ENCODE results near the gene DCTD.
"Not testable (repeated sequence)": the region's sequence is repeated elsewhere in the genome, so short reads cannot be mapped to it uniquely, and the experiment has no call there.

The DCTD gene

DNA sequence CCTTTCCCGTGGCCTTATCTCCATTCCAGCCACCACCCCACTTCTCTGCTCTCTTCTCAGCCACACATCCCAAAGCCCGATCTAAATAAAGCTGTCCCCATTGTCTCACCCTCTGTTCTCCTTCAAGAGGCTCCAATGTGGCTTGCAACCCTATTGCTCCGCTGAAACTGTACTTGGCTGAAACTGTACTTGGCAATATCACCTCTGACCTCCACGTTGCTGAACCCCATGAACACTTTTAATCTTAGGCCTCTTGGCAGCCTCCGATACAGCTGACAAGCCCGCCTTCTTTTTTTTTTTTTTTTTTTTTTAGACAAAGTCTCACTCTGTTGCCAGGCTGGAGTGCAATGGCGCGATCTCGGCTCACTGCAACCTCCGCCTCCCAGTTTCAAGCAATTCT lies 12.1 kb downstream of the DCTD start:
- no peak for DNase-seq (ENCODE audit: low read depth, low spot score)
- Histone ChIP-seq H3K27ac (no peak overlapping the region), H3K9ac (ENCODE audit: insufficient read length) (no peak overlapping the region), H3K4me3 (no peak overlapping the region), H3K9me3 (ENCODE audit: low read depth, low read length) (no peaks in the 10 kb centered on the region), H3K36me3 (ENCODE audit: insufficient read depth, low read length) (0 out of 2 replicates have a peak, but pooled peaks cover 3% of the 10 kb centered on the region)
- TF ChIP-seq POLR2AphosphoS5 (IDR thresholded peaks at IDR 0.05; ENCODE audit: borderline replicate concordance, low read depth, low read length) (no peak), FOXP2 (optimal IDR thresholded peaks at IDR 0.05; ENCODE audit: control extremely low read depth, extremely low read length, insufficient read depth) (no peak), EZH2 (IDR thresholded peaks at IDR 0.05) (no peak)

DNA sequence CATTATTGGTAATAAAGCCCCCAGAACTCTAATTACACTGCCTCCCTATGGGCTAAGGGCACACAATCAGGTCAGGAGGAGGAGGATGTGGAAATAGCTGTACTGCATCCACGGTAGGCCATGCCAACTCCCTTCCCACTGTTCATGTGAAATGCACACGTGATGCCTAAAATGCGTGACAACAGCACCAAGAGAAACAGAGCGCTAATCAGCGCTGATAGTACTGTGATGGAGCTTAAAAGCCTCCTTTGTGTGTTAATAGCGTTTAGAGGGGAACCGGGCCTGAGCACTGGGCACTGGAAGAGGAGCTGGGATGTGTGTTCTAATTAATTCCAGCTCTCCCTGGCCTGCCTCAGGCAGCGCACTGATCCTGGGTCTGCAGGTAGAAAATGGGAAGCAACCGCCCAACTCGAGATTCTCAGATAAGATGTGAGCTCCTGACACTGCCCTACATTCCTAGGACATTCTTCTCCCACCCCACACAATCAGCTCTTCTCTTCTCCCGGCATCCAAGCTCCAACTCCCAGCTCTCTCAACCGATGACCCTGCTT lies 12.9 kb downstream of the DCTD start:
- no peak overlapping the region for H3K4me3 ChIP-seq
- H3K27ac ChIP-seq, result no peak overlapping the region
- no peaks in the 10 kb centered on the region for H3K9me3 ChIP-seq (ENCODE audit: low read depth, low read length)
- H3K36me3 ChIP-seq (ENCODE audit: insufficient read depth, low read length), result 0 out of 2 replicates have a peak, but pooled peaks cover 3% of the 10 kb centered on the region
- TF ChIP-seq FOXP2 (optimal IDR thresholded peaks at IDR 0.05; ENCODE audit: control extremely low read depth, extremely low read length, insufficient read depth), result no peak
- TF ChIP-seq EZH2 (IDR thresholded peaks at IDR 0.05), result no peak
- no peak for TF ChIP-seq POLR2AphosphoS5 (IDR thresholded peaks at IDR 0.05; ENCODE audit: borderline replicate concordance, low read depth, low read length)
- no peak for DNase-seq (ENCODE audit: low read depth, low spot score)
- H3K9ac ChIP-seq (ENCODE audit: insufficient read length), result no peak overlapping the region

DNA sequence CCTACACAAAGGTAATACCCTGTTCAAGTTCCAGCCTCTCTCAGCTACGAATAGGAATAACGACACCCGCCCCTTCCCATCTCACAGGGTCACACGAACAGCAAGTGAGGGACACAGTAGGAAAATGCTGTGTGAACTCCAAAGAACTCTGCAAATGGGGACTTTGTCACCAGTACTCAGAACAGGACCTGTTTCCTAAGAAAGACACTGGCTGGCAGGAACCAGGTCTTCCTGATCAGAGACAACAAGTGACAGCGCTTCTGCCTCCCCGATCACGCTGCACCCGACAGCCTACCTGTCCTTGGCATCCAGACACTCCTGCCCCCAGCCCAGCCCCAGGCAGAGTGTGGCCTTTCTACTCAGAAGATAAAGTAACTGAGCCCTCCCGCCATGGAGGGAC lies 14.2 kb downstream of the DCTD start:
- TF ChIP-seq EZH2 (IDR thresholded peaks at IDR 0.05) (no peak), FOXP2 (optimal IDR thresholded peaks at IDR 0.05; ENCODE audit: control extremely low read depth, extremely low read length, insufficient read depth) (no peak), POLR2AphosphoS5 (IDR thresholded peaks at IDR 0.05; ENCODE audit: borderline replicate concordance, low read depth, low read length) (no peak)
- DNase-seq (ENCODE audit: low read depth, low spot score), result no peak
- Histone ChIP-seq H3K36me3 (ENCODE audit: insufficient read depth, low read length) (0 out of 2 replicates have a peak, but pooled peaks cover 3% of the 10 kb centered on the region), H3K9me3 (ENCODE audit: low read depth, low read length) (no peaks in the 10 kb centered on the region), H3K9ac (ENCODE audit: insufficient read length) (no peak overlapping the region), H3K4me3 (no peak overlapping the region), H3K27ac (no peak overlapping the region)

DNA sequence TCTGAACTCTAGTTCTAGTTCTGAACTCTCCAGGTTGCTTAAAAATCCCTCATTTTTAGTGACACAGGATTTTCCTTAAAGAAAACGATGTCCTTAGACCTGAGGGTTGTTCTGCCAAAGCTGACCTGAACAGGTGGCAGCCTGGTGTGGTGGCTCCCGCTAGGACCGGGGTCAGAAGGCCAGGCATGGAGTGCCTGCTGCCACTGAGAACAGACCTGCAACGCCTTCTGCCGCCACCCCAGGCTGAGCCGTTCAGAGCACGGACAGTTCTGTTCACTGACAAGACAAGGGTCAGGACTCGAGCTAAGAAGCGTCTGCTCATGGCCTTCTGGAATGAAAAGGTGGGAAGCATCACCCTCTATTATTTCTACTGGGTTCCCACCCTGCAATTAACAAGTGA lies 15.8 kb downstream of the DCTD start:
- H3K9me3 ChIP-seq (ENCODE audit: low read depth, low read length), result no peaks in the 10 kb centered on the region

DNA sequence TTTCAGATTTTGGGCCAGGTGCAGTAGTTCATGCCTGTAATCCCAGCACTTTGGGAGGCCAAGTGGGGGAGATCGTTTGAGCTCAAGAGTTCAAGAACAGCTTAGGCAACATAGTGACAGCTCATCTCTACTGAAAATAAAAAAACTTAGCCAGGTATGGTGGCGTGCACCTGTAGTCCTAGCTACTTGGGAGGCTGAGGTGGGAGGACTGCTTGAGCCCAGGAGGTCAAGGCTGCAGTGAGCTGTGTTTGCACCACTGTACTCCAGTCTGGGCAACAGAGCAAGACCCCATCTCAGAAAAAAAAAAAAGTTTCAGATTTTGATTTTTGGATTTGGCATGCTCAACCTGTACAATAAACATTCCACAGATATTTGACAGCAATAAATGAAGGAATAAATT lies 17.2 kb downstream of the DCTD start:
- not testable (repeated sequence) for H3K36me3 ChIP-seq (ENCODE audit: insufficient read depth, low read length); H3K4me3 ChIP-seq; H3K9me3 ChIP-seq (ENCODE audit: low read depth, low read length); DNase-seq (ENCODE audit: low read depth, low spot score); H3K27ac ChIP-seq; H3K9ac ChIP-seq (ENCODE audit: insufficient read length)

More for the DNA sequence above, 15.8 kb downstream of the DCTD start:
- no peak for TF ChIP-seq FOXP2 (optimal IDR thresholded peaks at IDR 0.05; ENCODE audit: control extremely low read depth, extremely low read length, insufficient read depth)
- no peak for TF ChIP-seq POLR2AphosphoS5 (IDR thresholded peaks at IDR 0.05; ENCODE audit: borderline replicate concordance, low read depth, low read length)
- Histone ChIP-seq H3K4me3 (no peak overlapping the region), H3K9ac (ENCODE audit: insufficient read length) (no peak overlapping the region), H3K27ac (no peak overlapping the region), H3K36me3 (ENCODE audit: insufficient read depth, low read length) (0 out of 2 replicates have a peak, but pooled peaks cover 3% of the 10 kb centered on the region)
- DNase-seq (ENCODE audit: low read depth, low spot score), result no peak

DNA sequence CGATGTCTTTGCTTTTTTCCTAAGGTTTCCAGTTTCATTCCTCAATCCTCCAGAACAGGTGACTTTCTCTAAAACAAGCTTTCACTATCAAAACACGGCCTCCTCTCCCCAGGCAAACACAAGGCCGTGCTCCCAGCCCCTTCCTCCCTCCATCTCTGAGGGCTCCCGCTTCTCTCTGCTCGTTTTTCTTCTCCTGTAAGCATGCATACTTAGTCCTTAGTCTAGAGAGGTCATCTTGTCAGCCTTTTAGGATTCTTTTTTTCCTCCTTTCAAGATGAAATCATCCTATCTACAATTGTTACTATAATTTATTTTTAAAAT lies 18.7 kb downstream of the DCTD start:
- Histone ChIP-seq H3K9me3 (ENCODE audit: low read depth, low read length) (no peaks in the 10 kb centered on the region), H3K27ac (no peak overlapping the region), H3K4me3 (no peak overlapping the region), H3K9ac (ENCODE audit: insufficient read length) (no peak overlapping the region), H3K36me3 (ENCODE audit: insufficient read depth, low read length) (peaks cover 3% of the 10 kb centered on the region; the same call in 1 of the 2 replicates)
- no peak for DNase-seq (ENCODE audit: low read depth, low spot score)
- TF ChIP-seq POLR2AphosphoS5 (IDR thresholded peaks at IDR 0.05; ENCODE audit: borderline replicate concordance, low read depth, low read length), result no peak
- TF ChIP-seq FOXP2 (optimal IDR thresholded peaks at IDR 0.05; ENCODE audit: control extremely low read depth, extremely low read length, insufficient read depth), result no peak
- TF ChIP-seq EZH2 (IDR thresholded peaks at IDR 0.05), result no peak

DNA sequence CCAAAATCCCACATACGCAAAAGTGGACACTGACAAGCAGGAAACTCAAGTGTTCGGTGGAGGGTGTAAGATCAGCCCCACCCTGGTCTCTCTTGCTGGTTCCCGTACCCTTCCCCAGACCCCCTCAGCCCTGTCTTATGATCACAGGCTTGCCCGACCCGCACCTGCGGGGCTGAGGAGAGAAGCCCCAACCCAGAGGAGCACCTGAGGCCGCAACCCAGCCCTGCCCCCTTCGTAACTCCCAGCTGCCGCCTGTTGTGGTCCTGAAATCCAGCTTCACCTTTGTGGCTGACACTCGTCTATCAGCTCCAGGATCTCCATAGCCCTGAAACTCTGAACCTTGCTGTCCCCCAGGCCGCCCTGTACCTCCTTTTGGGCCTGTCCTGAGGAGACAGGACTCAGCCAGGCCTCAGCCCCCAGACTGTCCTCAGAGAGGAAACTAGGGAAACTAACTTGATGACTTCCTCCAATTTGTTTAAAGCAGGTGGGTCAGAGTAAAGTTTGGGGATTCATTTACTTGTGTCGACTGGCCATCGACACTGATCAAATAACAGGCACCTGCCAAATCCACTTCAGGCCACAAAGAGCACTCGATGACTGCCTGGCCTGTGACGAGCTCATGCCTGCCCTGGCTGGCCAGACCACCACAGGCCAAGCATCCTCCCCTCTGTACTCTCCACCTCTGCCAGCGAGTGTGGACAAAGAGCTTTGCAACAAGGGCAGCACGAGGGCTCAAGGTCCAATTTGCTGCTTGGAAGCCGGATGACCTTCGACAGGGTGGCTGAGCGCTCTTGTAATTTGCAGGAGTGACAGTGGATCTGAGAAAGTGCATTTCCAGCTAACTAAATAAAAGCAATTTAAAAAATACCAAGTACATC lies 19.3 kb downstream of the DCTD start:
- Histone ChIP-seq H3K36me3 (ENCODE audit: insufficient read depth, low read length) (peaks cover 3% of the 10 kb centered on the region; the same call in 1 of the 2 replicates), H3K4me3 (no peak overlapping the region), H3K27ac (no peak overlapping the region), H3K9ac (ENCODE audit: insufficient read length) (no peak overlapping the region), H3K9me3 (ENCODE audit: low read depth, low read length) (no peaks in the 10 kb centered on the region)
- TF ChIP-seq POLR2AphosphoS5 (IDR thresholded peaks at IDR 0.05; ENCODE audit: borderline replicate concordance, low read depth, low read length) (no peak), EZH2 (IDR thresholded peaks at IDR 0.05) (no peak)
- no peak for DNase-seq (ENCODE audit: low read depth, low spot score)

DNA sequence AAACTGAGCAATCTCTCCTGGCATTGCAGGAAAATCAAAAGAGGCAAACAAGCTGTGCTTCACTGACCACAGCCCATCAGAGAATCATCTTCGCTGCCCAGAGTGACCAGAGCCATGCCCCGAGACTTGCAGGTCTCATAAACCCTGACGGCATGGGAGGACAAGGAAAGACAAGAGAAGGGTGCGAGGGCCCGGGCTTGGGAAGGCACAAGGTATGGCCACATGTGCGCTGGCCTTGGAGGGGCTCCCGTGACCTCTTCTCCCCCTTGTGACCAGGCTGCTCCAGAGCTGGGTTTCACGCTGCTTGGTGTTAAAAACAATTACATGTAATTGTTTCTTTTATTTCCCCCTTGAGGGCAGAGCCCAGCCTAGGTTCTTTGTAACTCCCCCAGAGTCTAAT lies 20.8 kb downstream of the DCTD start:
- Histone ChIP-seq H3K9ac (ENCODE audit: insufficient read length) (no peak overlapping the region), H3K9me3 (ENCODE audit: low read depth, low read length) (no peaks in the 10 kb centered on the region), H3K27ac (no peak overlapping the region), H3K36me3 (ENCODE audit: insufficient read depth, low read length) (peaks cover 3% of the 10 kb centered on the region; the same call in 1 of the 2 replicates), H3K4me3 (no peak overlapping the region)
- DNase-seq (ENCODE audit: low read depth, low spot score), result no peak
- TF ChIP-seq POLR2AphosphoS5 (IDR thresholded peaks at IDR 0.05; ENCODE audit: borderline replicate concordance, low read depth, low read length) (no peak), FOXP2 (optimal IDR thresholded peaks at IDR 0.05; ENCODE audit: control extremely low read depth, extremely low read length, insufficient read depth) (no peak), EZH2 (IDR thresholded peaks at IDR 0.05) (no peak)

All from SK-N-MC (cell line).